ENCODE results near the gene ART3.

DNA sequence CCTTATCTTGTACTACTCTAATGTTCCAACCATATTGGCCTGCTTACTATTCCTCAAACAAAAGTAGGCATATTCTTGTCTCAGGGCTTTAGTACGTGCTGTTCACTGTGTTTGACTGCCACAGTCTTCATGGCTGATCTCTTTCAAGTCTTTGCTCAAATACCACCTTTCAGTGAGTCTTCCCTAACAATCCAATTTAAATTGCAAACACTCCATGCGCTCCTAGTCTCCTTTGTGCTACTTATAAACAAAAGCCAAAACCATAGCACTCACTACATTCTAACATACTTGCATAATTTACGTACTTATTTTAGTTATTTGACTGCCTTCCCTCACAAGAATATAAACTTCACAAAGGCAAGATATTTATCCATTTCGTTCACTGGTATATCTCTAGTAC, 1.7 kb upstream of the ART3 start:
- TF ChIP-seq, protein P1, sequence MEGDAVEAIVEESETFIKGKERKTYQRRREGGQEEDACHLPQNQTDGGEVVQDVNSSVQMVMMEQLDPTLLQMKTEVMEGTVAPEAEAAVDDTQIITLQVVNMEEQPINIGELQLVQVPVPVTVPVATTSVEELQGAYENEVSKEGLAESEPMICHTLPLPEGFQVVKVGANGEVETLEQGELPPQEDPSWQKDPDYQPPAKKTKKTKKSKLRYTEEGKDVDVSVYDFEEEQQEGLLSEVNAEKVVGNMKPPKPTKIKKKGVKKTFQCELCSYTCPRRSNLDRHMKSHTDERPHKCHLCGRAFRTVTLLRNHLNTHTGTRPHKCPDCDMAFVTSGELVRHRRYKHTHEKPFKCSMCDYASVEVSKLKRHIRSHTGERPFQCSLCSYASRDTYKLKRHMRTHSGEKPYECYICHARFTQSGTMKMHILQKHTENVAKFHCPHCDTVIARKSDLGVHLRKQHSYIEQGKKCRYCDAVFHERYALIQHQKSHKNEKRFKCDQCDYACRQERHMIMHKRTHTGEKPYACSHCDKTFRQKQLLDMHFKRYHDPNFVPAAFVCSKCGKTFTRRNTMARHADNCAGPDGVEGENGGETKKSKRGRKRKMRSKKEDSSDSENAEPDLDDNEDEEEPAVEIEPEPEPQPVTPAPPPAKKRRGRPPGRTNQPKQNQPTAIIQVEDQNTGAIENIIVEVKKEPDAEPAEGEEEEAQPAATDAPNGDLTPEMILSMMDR (IDR thresholded peaks at IDR 0.05 in 2 of 3, conservative IDR thresholded peaks at IDR 0.05 in 1 of 3; ENCODE audit: insufficient read depth in 2 of 3, low read depth in 1 of 3, low read length in 3 of 3) = no peak
- no peak for TF ChIP-seq BHLHE40 (IDR thresholded peaks at IDR 0.05; ENCODE audit: low read length)
- no peak for TF ChIP-seq HCFC1 (IDR thresholded peaks at IDR 0.05; ENCODE audit: low read depth, low read length)
- TF ChIP-seq TEAD4 (IDR thresholded peaks at IDR 0.05; ENCODE audit: low read length) = no peak
- no peak for TF ChIP-seq TEAD4 (CRISPR knock-in tag; IDR thresholded peaks at IDR 0.05; ENCODE audit: borderline replicate concordance)
- no peak for TF ChIP-seq NR2C2 (CRISPR knock-in tag; IDR thresholded peaks at IDR 0.05)
- TF ChIP-seq NR2C2 (tag; IDR thresholded peaks at IDR 0.05) = no peak
- TF ChIP-seq ZNF23 (CRISPR knock-in tag; IDR thresholded peaks at IDR 0.05) = no peak
- TF ChIP-seq KDM2B (CRISPR knock-in tag; IDR thresholded peaks at IDR 0.05) = no peak
- TF ChIP-seq KLF10 (CRISPR knock-in tag; IDR thresholded peaks at IDR 0.05) = no peak
- TF ChIP-seq, protein P2, sequence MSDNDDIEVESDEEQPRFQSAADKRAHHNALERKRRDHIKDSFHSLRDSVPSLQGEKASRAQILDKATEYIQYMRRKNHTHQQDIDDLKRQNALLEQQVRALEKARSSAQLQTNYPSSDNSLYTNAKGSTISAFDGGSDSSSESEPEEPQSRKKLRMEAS (CRISPR knock-in tag; IDR thresholded peaks at IDR 0.05) = no peak
- no peak for TF ChIP-seq EZH2 (IDR thresholded peaks at IDR 0.05; ENCODE audit: borderline replicate concordance, low read depth, low read length)
- no peak for TF ChIP-seq NRF1 (conservative IDR thresholded peaks at IDR 0.05 in 1 of 2, IDR thresholded peaks at IDR 0.05 in 1 of 2)
